GM21528 (cell line): ENCODE measurements around the gene SSX2IP.
A peak's percentile ranks its signal among the peaks of the same experiment; 100 is the strongest.

Source experiments
- ATAC-seq: cut with Tn5 transposase; IDR thresholded peaks from one replicate; pipeline ENCODE4 v1.9.1; 2021; ENCODE audit warnings: mild to moderate bottlenecking, moderate library complexity; ENCODE audit not compliant: unreplicated experiment, low FRiP score

SSX2IP gene

DNA sequence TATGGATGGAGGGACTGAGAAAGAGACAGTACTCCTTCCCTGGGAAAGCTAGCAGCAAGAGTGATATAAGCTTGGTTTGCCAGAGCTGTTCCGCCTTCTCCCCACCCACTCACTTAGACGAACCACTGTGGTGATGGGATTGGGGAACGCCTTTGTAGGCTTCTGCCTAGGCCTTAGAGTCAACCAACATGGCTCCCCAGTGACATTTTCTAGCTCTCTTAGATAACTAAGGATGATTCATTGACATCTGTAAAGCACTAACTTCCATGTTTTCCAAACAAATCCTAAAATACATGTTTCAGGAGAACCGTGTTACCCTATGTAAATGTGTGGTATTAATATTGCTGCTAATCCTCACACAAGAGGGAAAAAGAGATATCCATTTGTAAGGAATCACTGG, 21.6 kb upstream of the SSX2IP start:
- ATAC-seq = no peak

DNA sequence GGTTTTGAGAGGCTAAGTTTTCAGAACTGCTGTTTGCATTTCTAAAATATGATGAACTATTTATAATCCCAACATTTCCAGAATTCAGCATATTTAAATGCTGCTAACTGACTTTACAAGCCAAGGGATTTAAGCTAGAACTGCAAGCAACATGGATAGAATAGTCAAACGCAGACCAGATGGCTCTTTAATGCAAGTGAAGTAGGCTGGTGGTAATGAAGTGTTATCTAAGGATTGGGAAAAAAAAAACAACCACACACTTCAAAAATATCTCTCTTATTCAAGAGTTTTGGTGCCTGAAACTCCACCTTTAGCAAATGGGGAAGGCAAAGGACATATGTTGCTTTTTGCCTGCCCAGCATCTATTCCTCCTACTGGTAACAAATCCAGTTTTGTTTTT, 20.9 kb upstream of the SSX2IP start:
- no peak for ATAC-seq

DNA sequence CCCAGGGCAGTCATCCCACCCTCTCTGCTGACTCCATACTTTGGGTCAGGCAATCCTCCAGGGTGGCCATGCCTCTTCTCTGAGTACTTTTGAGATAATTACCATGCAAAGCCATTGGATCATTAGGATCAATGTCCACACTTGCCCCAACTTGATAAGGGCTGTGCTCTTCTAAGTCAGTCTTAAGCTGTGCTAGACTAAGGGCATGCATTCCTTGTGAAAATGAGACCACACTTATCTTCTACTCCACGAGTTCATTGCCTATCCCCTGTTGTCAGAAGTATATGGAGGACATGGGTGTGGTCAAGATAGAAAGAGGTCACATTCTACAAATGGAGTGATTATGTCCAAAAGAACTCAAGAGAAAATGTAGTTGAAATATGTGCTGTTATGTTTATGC, 18.9 kb upstream of the SSX2IP start:
- ATAC-seq = no peak

DNA sequence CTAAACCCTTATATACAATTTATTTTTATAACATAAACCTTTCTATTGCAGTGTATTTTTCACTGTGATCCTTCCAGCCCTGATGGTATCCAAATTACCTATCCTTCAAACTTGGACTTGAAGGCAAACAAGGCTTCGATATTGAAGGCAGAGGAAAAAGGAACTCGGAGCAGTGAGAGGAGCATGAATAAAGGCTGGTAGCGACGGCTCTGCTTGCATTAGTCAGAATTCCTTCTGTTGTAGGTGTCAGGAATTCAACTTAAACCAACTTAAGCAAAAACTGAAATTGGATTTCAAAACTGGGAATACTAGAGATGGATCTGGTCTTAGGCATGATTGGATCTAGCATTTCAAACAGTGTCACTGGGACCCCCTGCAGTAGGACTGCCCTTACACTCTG, 17.8 kb upstream of the SSX2IP start:
- no peak for ATAC-seq

DNA sequence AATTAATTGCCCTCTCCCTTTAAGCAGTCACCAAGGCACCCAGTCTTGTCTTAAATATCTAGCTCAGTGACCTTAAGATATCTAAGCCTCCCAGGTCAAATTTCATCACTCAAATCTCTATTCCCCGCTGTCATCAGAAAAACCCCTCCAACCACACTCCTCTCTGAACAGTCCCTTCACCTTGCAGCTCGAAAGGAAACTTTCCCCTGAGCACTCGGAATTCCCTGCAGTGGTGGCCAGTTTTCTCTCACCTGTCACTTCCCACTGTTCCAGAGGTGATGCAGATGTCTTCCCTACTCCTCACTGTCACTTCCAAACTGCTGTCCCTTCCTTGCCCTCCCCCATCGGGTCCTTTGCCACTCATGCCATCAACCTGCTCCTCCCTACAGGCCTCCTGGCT, 15.3 kb upstream of the SSX2IP start:
- no peak for ATAC-seq

DNA sequence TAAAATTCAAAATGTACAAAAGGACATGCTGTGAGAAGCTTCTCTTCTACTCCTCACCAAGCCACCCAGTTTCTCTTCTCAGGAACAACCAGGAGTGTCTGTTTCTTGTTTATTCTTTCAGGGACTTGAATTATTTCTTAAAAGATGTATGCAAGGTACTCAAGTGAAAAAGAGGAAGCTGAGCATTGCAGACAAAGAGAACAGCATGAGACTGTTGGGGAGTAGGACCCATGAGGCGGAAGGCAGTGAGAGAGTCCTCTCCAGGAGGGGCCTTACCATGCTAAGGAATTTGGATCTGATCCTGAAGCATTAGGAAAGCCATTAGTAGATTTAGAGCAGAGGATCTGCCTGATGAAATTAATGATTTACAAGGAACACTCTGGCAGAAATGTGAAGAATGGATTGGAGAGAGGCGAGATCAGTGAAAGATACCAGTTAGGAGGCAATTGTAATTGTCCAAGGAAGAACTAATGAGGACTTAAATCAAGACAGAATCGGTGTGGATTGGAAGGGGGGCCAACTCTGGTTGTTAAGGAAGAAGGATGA, 14.7 kb upstream of the SSX2IP start:
- no peak for ATAC-seq

DNA sequence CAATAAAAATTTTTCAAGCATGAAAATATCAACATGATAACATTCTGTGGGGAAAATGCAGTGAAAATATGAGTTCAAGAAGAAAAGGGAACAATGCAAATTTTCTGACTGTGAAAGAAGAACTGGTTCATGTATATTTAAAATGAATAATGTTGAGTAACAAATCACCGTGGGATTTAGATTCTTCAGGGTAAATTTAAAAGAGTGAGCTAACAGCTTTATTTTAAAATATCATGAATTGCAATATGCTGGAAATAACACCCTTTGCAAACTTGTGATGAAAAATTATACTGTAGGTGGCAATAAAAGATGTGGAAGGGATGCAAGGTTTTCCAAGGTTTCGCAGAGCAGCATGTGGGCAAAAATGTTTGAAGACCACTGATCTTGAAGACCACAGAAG, 13.2 kb upstream of the SSX2IP start:
- no peak for ATAC-seq

DNA sequence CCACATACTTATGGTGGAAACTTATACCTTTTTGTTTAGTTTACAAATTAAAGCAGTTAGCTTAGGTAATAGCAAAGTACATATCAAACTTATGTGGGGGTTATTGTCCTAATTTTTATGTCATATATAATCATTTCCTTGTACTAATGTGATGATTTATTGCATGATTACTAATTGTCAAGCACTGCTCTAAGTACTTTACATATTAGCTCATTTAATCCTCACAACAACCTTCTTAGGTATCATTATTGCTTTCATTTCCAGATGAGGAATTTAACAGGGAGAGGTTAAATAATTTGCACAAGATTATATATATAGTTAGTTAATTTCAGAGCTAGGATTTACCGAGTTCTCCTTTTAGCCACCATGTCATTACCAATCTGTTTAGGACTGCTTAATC, 11.9 kb upstream of the SSX2IP start:
- ATAC-seq = no peak

DNA sequence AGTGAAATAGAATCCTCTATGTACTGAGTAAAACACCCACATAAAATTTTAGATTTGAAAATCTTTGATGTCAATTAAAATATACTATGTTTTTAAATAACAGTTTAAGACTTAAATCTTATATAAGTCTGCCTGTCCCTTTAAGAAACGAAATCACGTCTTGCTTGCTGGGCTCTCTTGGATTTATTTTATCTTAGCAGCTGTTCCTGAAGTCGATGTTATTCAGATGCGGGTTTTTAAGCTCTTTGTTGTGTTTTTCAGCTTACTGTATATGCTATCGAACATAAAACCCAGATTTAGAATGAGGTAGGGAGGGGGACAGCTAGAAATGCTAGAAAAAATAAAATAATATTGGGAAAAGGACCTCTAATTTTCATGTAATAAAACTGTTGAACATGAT, 11.1 kb upstream of the SSX2IP start:
- no peak for ATAC-seq

DNA sequence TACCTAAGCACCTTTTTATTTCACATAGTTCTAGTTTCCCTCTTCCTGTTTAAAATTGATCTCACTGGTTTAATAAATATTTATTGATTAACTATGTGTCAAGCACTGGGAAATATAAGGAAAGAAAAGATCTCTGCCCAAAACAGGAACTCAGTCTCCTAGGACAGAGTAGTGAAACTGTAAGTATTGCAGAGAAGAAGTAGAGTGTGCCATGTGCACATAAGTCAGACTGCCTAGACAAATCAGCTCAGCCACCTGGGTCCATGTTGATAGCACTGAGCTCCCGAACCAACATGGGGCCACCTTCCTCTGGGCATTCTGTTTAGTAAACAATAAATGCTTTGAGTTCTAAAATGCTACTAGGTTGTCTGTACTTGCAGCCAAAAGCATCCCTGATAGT, 9.8 kb upstream of the SSX2IP start:
- ATAC-seq = peak; percentile 64

DNA sequence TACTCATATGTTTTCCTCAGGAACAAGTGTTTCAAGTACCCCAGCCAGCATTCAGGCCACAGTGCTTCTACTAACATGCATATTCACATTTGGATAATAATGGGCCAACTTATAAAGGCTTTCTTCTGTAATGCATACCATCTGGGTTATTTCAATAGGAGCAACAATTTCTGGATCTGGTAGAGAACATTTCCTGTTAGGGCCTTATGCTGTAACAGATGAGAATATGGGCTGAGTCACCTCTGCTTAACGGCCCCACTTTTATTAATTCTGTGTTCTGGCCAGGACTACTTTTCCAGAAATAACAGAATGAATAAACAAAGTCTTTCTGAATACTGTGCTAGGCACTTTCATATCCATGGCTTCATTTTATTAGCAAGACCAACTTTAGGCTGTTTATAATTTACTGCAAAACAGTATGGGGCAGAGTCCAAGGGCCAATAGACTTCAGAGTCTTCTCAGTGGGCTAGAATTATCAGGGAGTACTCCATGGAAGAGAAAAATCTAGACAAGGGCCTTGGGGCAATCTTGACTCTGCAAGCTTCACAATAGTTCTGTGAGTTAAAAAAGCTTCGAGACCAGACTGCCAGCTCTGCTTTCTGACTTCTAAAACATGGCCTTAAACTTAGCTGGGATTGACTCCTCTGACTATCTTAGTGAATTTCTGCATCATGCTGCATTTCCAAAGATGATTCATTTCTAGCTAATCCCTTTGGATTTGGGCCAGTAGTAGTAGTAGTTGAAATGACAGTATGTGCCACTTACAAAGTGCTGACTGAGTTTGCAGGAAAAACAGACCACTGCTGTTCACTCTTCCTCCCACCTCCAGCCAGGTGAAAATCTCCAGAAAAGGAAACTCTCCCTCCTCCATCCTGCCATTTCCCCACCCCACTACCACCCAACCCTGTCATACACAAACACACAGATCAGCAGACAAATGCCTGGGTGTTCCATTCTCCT, 8.2 kb upstream of the SSX2IP start:
- no peak for ATAC-seq

DNA sequence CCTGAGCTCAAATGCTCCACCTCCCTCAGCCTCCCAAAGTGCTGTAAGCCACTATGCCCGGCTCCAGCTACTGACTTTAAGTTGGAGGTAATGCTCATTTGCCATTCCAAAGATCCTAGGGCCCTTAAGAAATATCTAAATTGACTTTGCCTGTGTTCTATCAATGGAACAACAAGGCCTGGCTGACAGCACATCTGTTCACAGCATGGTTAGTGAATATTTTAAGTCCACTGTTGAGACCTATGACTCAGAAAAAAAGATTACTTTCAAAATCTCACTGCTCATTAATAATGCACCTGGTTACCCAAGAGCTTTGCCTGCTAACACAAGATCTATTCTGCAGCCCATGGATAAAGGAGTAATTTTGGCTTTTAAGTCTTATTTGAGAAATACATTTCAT, 3.5 kb upstream of the SSX2IP start:
- ATAC-seq = no peak

DNA sequence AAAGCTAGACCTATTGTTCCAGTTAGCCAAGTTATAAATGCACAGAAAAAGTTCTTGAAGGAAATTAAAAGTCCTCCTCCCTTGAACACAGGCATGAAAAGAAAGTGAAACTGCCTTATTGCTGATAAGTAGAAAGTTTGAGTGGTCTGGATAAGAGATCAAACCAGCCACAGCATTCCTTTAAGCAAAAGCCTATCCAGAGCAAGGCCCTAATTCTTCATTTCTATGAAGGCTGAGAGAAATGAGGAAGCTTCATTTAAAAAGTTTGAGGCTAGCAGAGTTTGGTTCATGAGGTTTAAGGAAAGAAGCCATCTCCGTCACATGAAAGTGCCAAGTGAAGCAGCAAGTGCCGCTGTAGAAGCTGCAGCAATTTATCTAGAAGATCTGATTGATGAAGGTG, 2.7 kb upstream of the SSX2IP start:
- no peak for ATAC-seq

DNA sequence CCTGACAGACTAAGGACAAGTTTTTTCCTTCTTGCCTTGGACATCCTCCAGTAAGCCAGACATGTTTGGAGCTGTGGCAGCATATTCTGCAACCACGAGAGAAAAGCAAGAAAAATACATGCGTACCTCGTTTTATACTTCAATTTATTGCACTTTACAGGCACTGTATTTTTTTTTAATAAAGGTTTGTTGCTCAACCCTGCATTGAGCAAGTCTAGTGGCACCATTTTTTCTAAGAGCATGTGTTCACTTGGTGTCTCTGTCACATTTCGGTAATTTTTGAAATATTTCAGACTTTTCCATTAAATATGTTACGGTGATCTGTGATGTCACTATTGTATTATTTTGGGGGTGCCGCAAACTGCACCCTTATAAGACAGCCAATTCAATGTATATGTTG, 2.1 kb upstream of the SSX2IP start:
- no peak for ATAC-seq

DNA sequence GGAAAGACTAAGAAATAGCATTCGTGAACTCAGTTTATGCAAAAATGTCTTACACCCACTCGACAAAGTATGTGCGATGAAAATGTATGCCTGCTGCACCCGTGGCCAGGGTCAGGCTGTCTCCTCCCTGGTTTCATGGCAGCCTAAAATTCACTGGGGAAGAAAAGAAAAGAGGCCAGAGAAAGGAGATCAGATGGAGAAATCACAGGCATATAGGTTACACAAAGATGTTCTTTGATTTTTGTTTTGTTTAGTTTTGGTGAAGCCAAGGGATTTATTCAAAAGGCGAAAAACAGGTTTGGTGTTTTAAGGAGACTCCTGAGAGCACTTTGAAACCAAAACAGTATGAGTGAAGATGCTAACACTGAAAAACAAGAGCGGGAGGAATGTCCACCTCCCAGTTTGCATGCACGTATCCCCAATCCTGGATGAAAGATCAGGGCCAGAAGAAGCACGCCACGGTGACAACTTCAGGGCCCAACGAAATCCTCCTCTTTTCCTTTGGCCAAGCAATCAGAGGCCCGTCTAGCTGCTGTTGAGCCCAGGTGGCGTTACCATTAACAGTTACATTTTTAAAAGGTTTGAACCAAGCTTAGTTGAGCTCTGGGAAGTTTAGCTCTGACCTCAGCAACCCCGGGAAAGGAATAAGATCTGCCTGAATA, 992 bp upstream of the SSX2IP start:
- no peak for ATAC-seq

DNA sequence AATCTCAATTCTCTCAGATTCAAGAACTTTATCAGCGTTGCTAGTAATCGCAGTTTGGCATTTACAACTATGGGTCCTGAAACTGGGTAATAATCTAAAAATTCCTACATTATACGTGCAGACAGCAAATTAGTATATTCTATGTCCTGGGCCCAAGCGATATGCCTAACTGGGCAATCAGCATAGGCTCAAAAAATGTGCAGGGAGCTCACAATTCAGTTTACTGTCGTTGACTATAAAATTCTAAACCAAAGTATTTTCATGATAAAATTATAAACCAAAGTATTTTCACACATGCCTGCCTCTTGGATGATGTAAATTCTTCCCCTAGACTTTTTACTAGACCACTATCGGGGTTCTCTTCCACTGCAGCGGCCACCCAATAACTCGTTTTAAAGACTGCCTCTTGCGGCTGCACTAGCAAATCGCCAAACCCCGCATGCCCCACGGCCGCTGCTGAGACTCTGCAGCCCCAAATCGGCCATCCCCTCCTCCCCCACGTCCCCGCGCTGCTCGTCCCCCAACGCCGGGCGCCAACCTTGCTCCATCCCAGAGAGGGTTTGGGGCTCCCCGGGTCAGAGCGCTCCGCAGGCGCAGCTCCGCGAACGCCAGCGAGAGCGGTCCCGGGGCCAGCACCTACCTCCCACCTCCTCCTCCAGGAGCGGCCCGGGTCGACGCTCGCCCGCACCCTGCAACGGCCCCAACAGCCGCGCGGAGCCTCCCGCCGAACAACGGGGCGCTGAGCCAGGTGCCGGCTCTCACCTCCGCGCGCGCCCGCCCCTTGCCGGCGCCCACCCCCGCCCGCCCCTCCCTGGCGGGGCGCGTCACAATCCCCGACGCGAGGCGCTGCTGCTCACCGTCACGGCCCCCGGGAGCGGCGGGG, 506 bp downstream of the SSX2IP start:
- peak; percentile 63 for ATAC-seq

DNA sequence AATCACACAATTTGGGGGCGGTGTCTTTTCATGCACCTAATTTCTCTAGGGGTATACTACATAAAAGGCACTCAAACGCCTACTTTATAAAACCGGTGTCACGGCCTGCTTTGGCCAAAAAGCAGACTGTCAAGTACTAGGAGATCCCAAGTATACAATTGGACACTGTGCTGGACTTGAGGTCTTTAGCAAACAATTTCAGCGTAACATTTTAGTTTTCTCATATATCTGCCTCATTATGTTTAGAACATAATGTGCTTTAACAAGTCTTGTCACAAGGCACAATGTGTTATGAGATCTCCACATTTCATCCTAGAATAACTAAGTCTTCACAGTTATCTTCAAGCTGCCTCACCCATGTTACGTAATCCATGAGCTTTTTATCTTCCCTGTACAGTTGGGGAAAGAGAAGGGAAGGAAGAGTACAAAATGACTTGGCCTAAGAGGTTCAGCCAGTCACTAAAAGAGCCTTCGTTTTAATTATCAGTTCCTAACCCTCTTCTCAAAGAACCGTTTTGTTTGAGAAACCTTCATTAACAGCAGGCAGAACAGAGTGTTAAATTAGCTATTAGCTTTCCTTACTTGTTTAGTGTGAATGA, 1.7 kb downstream of the SSX2IP start:
- ATAC-seq = no peak

DNA sequence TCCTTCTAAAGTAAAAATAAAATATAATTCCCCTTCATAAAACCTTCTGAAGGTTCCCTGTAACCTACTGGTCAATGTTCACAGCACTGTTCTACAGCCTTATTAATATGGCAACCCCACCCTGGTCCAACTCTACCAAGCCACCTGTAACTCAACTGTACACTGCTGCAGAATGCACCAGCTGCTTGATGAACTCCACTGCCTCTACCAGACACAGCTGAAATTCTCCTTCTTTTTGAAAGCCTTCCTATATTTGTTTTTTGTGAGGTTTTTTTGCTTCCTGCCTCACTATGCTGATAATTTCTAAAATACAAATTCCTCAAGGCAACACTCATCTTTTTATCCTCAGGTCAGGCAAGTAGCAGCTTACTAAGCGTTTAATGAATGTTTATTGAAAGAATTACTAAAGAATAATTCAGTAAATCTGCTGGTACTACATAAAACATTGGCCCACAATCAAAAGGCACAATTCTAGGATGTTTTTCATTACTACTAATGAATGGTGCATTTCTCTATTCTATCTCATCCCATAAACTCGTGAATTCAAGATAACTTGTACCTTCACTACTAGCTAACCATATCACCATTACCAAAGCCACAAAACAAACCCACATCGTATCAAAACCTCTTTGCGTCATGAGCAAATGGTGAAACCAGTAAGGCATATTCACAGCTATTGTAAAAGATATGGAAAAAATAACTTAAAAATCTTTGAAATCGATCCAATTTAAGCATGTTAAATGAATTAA, 2.4 kb downstream of the SSX2IP start:
- ATAC-seq = no peak

DNA sequence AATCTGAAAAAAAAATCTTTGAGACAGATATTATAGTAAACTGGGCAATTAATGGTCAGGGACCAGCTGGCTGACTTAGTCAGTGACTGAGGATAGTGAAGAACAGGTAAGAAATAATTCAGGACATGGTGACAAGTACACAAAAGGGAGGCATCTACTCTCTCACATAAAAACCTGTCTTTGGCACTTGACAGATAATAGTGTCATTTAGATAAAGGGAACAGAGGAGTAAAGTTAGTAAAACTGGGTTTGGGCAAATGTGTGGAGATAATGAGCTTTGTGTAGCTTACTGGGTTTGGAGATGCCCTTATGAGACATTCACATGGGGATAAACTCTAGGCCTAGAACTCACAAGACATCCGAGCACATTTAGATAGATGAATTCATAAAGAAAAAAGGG, 4.0 kb downstream of the SSX2IP start:
- no peak for ATAC-seq

DNA sequence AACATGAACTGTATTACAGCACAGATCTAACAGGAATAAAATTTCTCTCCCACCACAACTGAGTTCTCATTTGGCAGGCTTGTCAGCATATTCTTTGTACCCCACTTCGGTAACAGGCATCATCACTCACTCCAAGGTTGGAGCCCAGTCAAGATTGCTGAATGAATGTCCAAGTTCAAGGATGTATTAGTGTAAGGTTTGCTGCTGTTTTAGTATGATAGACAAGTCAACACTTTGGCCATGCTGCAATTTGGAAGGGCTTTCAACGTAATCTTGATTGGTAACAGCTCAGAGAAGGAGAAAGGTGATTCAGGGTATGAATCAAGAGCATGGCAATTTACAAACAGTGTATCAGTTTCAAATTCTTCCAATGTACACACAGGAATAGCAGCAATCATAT, 6.8 kb downstream of the SSX2IP start:
- ATAC-seq = no peak
